IPS-NIHi11 (cell line): ENCODE data around the gene SLC35F2.
"Not testable (repeated sequence)": the region's sequence is repeated elsewhere in the genome, so short reads cannot be mapped to it uniquely, and the experiment has no call there.

ENCODE experiments used
- DNase-seq: peaks from one replicate; pipeline ENCODE4 v3.0.0; 2012; ENCODE audit warnings: mixed read lengths, low spot score

Gene SLC35F2

GRCh38 chr11:107789767-107790166, 68.8 kb downstream of the SLC35F2 start:
- DNase-seq: no peak

DNA sequence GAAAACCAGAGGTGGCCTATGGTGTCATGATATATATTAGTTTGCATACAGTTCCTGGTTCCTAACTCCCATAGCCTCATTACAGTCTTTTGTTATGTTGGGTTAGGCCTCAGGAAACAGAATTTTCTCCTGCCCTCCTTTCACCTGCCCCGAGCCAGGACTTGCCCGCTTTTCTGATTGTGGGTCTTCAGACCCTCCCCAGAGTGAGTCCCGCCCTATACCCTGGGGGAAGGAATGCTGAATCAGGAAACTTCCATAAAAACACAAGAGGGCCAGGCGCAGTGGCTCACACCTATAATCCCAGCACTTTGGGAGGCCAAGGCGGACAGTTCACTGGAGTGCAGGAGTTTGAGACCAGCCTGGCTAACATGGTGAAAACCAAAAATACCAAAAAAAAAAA, 70.9 kb downstream of the SLC35F2 start:
- DNase-seq: no peak

DNA sequence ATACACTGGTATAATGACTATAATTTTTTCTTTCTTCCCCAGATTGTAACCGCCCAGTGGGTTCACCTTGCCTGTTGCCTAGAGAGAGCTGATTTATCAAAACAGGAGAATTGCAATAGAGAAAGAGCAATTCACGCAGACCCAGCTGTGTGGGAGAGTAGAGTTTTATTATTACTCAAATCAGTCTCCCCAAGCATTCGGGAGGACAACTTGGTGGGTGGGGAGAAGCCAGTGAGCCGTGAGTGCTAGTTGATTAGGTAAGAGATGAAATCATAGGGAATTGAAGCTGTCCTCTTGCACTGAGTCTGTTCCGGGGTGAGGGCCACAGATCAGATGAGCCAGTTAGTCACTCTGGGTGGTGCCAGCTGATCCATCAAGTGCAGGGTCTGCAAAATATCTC, 73.2 kb downstream of the SLC35F2 start:
- DNase-seq: no peak

DNA sequence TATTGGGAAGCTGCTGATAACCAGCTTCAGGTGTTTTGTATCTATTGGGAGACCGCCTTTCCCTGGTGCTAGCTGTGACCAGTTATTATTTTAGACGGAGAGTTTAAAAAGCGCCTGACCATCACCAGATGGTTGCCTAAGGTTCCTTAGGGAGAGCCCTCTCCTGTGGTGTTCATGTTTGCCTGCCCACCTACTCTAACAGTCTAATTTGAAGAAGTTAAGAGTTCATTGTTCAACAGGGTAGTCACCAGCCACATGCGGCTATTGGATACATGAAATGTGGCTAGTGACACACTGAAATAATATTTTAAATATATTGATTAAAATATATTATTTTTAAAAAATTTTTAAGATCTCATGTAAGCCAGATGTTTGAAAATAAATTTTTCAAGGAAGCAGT, 75.5 kb downstream of the SLC35F2 start:
- no peak for DNase-seq

DNA sequence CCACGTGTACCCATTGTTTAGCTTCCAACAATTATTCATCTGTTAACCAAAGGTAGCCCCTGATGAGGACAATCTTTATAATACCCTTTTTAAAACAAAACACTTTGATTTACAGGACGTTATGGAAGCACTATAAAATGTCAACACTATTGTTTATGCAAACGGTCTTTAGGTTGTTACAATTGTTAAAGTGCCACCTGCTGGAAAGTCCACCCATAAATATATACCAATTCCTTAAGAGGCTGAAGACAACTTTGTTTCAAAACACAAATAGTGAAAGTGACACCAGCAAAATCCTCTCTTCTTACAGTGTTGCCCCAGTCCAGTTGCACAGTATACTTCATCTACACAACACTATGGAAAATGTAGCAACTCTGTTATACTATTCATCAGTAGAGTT, 77.8 kb downstream of the SLC35F2 start:
- no peak for DNase-seq

DNA sequence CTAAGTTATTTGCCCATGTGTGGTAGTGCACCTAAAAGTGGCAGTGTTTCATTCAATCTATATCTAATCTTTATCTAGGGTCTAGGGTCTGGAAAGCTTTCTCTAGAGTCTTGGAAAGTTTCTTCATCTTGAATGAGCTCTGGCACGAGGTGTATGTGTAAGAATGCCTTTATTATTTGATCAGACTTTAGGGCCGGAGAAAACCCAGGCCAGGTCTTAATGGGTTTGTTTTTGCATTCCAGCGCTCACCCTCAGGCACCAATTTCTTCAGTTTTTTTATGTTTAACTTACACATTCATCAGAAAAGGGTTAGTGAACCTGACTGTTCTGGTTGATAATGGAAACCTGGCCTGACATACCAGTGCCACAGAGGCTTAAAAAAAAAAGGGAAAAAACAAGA, 78.5 kb downstream of the SLC35F2 start:
- no peak for DNase-seq

DNA sequence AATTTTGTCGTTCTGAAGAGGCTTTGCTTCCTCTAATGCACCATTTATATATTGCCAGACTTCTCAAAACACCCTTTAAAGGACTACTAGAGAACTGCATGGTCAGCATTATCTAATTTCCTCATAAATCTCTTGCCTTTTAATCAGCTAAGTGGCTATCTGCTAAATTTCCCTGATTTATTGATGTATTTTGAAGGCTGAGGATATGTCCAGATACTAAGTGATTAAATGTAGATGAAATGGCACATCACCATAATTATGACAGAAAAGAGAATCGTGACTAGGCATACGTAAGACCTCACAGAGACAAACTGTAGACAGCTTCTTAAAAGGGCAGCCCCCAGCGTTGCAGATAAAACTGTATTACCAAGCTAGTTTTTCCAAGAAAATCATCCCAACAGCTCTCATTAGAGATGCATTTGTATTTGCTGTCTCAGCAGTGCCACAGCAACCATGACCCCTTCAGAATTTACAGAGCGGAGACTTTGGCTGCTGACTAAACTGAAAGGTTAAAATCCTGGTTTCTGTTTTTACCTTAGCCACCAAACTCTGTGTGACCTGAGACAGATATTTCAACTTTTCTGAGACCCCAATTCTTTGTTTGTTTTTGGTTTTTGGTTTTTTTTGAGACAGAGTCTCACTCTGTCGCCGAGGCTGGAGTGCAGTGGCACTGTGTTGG, 79.6 kb downstream of the SLC35F2 start:
- no peak for DNase-seq

DNA sequence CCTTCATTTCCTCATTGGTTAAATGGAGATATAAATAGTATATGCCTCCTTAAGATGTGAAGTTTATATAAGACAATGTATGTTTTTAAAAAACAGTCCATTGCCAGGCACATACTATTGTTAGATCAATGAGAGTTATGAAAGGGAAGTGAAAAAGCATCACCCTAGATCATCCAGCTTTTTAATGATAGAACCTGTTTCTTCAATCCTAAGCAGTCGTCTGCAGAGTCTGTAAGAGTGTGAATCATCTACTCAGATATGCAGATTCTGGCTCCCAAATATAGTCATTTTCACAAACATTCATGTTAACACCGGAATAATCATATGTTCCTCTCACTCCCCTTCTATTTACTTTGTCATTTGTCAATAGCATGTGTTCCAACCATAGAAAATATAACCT, 81.5 kb downstream of the SLC35F2 start:
- no peak for DNase-seq

- DNase-seq: no peak
These were observed 82.5 kb downstream of the SLC35F2 start for GRCh38 chr11:107776062-107776461.

DNA sequence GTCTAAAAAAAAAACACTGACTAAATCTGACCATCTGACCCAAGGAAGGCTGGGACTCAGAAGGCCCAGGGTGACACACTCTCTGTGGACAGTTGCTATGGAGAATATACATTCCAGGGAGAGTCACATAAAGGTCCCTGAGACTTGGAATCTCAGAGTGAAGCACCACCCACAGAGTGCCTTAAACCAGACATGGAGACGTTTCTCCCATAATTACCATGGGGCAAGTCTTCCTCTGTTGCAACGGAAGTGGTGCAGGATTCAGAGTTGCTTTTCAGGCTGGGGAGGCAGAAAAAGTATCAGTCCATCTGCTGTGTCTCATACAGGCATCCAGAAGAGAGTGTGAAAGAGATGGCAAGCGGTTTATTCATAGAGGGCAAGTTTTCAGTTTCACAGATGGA, 88.0 kb downstream of the SLC35F2 start:
- DNase-seq: no peak

GRCh38 chr11:107769189-107769588, 89.4 kb downstream of the SLC35F2 start:
- no peak for DNase-seq

DNA sequence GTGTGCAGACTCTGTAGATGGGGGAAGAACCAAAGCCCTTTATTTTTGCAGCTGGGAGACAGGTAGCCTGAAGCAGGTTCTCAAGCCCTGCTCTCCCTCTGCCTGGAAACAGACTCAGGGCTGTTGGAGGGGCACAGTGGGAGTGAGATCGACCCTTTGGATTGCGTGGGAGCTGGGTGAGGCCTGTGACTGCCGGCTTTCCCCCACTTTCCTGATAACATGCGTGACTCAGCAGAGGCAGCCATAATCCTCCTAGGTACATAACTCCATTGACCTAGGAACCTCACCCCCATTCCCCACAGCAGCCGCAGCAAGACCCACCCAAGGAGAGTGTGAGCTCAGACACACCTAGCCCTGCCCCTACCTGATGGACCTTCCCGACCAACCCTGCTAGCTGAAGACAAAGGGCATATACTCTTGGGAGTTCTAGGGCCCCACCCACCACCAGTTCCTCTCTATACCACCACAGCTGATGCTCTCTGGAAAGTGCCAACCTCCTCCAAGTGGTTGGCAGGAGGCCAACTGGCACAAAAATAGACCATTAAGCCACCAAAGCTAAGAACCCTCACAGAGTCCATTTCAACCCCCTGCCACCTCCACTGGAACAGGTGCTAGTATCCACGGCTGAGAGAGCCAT, 99.8 kb downstream of the SLC35F2 start:
- DNase-seq: not testable (repeated sequence)

GRCh38 chr11:107757661-107758060, 100.9 kb downstream of the SLC35F2 start:
- no peak for DNase-seq

GRCh38 chr11:107756553-107756952, 102.0 kb downstream of the SLC35F2 start:
- no peak for DNase-seq

GRCh38 chr11:107752949-107753822, 105.4 kb downstream of the SLC35F2 start:
- DNase-seq: no peak

GRCh38 chr11:107752508-107752907, 106.1 kb downstream of the SLC35F2 start:
- DNase-seq: no peak

GRCh38 chr11:107751082-107751481, 107.5 kb downstream of the SLC35F2 start:
- no peak for DNase-seq

GRCh38 chr11:107750313-107750712, 108.3 kb downstream of the SLC35F2 start:
- no peak for DNase-seq

DNA sequence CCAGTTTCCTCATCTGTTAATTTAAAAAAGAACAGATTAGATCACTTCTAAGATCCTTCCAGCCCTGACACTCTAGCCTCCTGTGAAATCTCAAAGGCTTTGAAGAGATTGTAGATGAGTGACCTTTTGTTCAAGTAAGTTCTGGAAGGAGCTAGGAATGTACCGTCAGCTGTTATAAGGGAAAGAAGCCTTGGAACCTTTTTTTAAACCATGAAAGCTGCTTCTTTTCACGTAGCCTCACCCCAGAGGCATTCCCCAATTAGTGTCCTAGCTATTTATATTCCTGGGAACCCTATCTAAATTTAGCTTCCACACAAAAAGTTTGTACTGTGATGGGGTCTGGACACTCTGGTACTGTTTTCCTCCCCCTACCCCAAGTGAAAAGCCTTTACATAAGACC, 111.0 kb downstream of the SLC35F2 start:
- DNase-seq: no peak

DNA sequence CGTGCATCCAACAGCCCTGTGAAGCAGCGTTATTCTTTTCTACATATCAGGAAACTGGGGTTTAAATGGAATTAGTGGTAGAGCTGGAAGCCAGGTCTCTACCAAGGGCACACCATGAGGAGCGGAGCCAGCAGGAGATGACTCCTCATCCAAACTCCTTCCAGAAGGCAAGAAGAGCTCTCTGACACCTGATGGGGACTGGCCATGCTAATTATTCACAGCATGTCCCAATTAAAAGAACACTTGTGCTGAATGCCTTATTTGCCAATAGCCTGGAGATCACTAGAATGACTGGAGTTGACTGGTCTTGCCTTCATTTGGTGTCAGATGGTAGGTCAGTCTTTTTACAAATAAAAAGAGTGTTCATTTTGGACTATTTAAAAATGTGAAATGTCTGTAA, 113.9 kb downstream of the SLC35F2 start:
- DNase-seq: no peak

DNA sequence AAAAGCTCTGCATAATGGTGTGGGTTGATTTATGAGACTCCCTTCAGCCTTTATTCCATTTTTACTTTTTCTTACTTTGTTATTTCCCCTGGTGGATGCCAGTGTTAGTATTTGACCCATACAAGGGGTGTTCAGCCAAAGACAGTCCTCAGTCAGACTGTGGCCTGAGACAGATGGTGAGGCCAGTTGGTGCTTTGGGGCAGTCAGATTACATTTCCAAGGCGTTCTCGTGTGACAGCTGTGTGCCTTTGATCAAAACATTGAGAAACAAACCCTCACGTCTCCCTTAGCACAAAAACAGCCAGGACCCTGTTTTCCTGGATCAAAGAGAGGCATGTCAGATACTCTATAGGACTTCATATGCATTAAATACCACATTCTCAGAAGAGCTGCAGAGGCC, 115.4 kb downstream of the SLC35F2 start:
- no peak for DNase-seq

- DNase-seq: peak; percentile 32
These were observed 117.4 kb downstream of the SLC35F2 start for GRCh38 chr11:107741044-107741823.
